SU-DHL-6 (cell line): ENCODE results near the gene C3.

Source experiments
- EZH2phosphoT487 ChIP-seq: fragments of 200-600 bp; sonication (generic), shearing (Covaris generic); conservative IDR thresholded peaks from 2 replicates; pipeline ENCODE4 v1.6.1; 2018; ENCODE audit warnings: mild to moderate bottlenecking, antibody characterized with exemption, low read length, moderate library complexity, mixed read lengths
- TF ChIP-seq, protein P1 (sequence below): fragments of 200-600 bp; sonication (generic); IDR thresholded peaks from one replicate; pipeline ENCODE4 v1.5.1; 2017; ENCODE audit warnings: antibody characterized with exemption, mild to moderate bottlenecking, low read length, moderate library complexity; ENCODE audit not compliant: insufficient read depth, poor library complexity, severe bottlenecking

- TF ChIP-seq, protein P1, sequence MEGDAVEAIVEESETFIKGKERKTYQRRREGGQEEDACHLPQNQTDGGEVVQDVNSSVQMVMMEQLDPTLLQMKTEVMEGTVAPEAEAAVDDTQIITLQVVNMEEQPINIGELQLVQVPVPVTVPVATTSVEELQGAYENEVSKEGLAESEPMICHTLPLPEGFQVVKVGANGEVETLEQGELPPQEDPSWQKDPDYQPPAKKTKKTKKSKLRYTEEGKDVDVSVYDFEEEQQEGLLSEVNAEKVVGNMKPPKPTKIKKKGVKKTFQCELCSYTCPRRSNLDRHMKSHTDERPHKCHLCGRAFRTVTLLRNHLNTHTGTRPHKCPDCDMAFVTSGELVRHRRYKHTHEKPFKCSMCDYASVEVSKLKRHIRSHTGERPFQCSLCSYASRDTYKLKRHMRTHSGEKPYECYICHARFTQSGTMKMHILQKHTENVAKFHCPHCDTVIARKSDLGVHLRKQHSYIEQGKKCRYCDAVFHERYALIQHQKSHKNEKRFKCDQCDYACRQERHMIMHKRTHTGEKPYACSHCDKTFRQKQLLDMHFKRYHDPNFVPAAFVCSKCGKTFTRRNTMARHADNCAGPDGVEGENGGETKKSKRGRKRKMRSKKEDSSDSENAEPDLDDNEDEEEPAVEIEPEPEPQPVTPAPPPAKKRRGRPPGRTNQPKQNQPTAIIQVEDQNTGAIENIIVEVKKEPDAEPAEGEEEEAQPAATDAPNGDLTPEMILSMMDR, result no peak
- TF ChIP-seq EZH2phosphoT487, result no peak
Observed at GRCh38 chr19:6712231-6712630, 8.2 kb downstream of the C3 start.
